Fibroblast of villous mesenchyme (primary cell): ENCODE data around the gene UNK. TPM values are rescaled to one million over a fixed set of nuclear protein-coding genes. Genes with fewer than 3 reads are reported as not detected.

ENCODE experiments used
- DNase-seq: peaks from one replicate; pipeline ENCODE4 v3.0.0-alpha.2; 2010; ENCODE audit warnings: low read depth
- H3K4me3 ChIP-seq: 2 replicates; pipeline ENCODE4 v1.5.1; 2011; ENCODE audit warnings: low read depth, mild to moderate bottlenecking, low read length
- total RNA-seq: library from RNA; depleted of rRNA; stranded (reverse); fragments of >200 nt; gene quantifications from 2 replicates; pipeline ENCODE4 v1.2.3, GENCODE V29; 2012
- TF ChIP-seq, protein P1 (sequence below): IDR thresholded peaks from 2 replicates; pipeline ENCODE4 v1.5.1; 2012; ENCODE audit warnings: low read depth, mild to moderate bottlenecking, low read length; ENCODE audit not compliant: insufficient read depth

Gene UNK
- total RNA-seq, 1 donor: 19.9 TPM

GRCh38 chr17:75740215-75740614 is 44.4 kb upstream of the UNK start:
- TF ChIP-seq, protein P1, sequence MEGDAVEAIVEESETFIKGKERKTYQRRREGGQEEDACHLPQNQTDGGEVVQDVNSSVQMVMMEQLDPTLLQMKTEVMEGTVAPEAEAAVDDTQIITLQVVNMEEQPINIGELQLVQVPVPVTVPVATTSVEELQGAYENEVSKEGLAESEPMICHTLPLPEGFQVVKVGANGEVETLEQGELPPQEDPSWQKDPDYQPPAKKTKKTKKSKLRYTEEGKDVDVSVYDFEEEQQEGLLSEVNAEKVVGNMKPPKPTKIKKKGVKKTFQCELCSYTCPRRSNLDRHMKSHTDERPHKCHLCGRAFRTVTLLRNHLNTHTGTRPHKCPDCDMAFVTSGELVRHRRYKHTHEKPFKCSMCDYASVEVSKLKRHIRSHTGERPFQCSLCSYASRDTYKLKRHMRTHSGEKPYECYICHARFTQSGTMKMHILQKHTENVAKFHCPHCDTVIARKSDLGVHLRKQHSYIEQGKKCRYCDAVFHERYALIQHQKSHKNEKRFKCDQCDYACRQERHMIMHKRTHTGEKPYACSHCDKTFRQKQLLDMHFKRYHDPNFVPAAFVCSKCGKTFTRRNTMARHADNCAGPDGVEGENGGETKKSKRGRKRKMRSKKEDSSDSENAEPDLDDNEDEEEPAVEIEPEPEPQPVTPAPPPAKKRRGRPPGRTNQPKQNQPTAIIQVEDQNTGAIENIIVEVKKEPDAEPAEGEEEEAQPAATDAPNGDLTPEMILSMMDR: no peak
- DNase-seq: no peak
- H3K4me3 ChIP-seq: no peak overlapping the region

- DNase-seq: no peak
- TF ChIP-seq, protein P1: no peak
- H3K4me3 ChIP-seq: no peak overlapping the region
These were observed 44.0 kb upstream of the UNK start for GRCh38 chr17:75740631-75741077.

DNA sequence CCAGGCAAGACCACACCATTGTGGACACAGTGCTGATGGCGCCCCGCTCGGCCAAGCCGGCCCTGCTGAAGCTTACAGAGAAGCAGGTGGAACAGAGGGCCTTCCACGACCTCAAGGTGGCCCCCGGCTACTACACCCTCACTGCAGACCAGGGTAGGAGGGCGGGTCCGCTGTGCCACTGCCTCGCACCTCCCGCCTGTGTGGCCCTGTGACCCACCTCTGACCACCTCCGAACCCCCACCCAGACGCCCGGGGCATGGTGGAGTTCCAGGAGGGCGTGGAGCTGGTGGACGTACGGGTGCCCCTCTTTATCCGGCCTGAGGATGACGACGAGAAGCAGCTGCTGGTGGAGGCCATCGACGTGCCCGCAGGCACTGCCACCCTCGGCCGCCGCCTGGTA is 42.3 kb upstream of the UNK start:
- H3K4me3 ChIP-seq: no peak overlapping the region
- DNase-seq: no peak
- TF ChIP-seq, protein P1: no peak

DNA sequence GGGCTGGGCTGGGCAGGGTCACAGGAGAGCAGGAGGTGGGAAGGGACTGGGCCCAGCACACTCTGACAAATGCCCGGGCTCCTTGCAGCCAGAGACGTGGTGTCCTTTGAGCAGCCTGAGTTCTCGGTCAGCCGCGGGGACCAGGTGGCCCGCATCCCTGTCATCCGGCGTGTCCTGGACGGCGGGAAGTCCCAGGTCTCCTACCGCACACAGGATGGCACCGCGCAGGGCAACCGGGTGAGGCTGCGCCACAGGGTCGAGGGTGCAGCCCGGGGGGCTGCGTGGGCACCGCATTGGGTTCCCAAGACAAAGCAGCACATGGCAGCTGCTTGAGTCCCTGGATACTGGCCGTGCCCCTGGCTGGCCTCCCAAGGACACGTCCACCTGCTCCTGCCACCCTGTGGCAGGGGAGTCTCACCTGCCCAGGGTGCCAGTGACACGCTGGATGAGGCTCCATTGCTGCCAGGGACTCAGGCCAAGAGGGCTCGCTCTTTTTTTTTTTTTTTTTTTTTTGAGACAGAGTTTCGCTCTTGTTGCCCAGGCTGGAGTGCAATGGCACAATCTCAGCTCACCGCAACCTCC is 40.9 kb upstream of the UNK start:
- TF ChIP-seq, protein P1: no peak
- DNase-seq: no peak
- H3K4me3 ChIP-seq: no peak overlapping the region

GRCh38 chr17:75748706-75749105 is 35.9 kb upstream of the UNK start:
- DNase-seq: no peak
- TF ChIP-seq, protein P1: no peak

GRCh38 chr17:75749545-75750389 is 34.8 kb upstream of the UNK start:
- no peak overlapping the region for H3K4me3 ChIP-seq
- DNase-seq: peak; percentile 63
- TF ChIP-seq, protein P1: peak; percentile 78

More at GRCh38 chr17:75748706-75749105, 35.9 kb upstream of the UNK start:
- H3K4me3 ChIP-seq: no peak overlapping the region
